RCC 7860 (cell line): ENCODE measurements around the gene UBASH3A.

Source experiments
- DNase-seq: peaks from one replicate; pipeline ENCODE4 v3.0.0-alpha.2; 2015; ENCODE audit warnings: low spot score
- FAIRE-seq: peaks from 2 replicates; lab custom pipeline; 2012; peaks lifted over from hg19 to GRCh38; lab: Jason Lieb, UNC

Gene UBASH3A

DNA sequence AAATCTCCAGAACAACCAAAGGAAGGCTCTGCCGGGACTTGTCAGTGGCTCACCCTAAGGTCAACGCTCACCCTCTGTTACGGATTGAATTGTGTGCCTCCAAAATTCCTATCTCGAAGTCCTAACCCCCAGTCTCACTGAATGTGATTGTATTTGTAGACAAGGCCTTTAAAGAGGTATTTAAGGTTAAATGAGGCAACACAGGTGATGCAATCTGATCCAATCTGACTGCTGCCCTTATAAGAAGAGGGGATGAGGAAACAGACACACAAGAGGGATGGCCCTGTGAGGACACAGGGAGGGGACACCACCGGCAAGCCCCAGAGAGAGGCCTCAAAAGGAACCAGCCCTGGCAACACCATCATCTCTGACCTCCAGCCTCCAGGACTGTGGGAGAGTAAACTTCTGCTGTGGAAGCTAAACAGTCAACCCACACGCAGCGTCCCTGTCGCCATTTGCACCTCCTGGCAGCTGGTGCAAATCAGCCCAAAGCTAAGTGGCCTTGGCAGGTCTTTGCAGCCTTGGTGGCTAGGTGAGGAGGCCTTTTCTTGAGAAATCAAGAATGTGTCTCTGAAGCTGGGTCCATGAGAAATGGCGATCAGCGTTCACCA lies 24.2 kb downstream of the UBASH3A start:
- FAIRE-seq (no peak), DNase-seq (no peak)

- FAIRE-seq, result no peak
- DNase-seq, result no peak
Measured at GRCh38 chr21:42429021-42429420, 25.3 kb downstream of the UBASH3A start.

DNA sequence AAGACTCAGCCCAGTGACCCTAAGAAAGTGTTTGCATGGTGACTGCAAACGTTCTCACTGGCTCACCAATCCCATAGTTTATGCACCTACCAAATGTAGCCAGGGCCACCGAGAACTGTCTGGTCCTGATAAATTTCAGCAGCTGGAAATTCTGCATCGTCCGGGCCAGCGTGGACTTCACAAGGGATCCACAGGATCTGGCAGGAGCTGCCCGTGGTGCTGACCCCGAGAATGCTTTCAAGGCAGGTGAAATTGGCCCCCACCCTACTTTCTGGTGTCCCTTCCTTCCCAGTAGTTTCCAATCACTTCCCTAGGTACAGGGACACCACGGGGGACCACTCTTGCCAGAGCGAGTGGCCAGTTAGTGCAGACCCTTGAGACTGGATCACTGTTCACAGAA lies 26.2 kb downstream of the UBASH3A start:
- FAIRE-seq, result no peak
- no peak for DNase-seq

DNA sequence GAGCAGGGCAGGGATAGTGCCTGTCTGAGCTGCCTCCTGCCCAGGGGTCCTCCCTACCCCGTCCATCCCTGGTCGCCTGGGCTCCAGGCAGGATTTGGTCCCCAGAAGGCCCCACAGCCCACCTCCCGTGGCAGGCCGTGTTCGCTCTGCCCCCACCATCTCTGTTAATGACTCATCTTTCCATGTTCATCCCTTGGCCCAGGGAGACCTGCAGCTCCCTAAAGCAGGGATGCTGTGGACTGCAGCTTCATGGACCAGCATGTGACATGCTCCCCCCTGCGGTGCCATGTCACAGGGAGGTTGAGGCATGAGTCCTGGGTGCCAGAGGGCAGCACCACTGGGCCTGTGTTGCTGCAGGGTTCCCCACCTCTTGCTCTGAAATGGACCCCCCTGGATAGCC lies 26.8 kb downstream of the UBASH3A start:
- FAIRE-seq (no peak), DNase-seq (no peak)

DNA sequence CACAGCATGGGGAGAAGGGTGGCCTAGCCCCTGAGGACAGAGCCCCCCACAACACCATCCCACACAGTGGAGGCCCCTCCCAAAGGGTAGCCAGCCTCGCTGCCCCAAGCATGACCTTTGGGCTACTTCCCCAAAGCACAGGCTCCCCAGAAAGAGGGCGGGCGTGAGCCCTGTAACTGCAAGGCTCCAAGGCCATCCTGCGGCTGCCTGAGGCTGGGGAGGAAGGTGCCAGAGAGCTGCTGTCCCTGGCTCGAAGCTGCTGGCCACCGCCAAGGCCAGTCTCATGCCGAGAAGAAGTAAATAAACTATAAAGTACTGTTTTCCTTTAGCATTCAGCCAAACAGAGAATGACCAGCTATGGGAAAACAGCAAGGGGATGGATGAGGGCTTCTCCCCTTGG lies 27.5 kb downstream of the UBASH3A start:
- FAIRE-seq (no peak), DNase-seq (no peak)

- FAIRE-seq (no peak), DNase-seq (no peak)
Measured at GRCh38 chr21:42432695-42433094, 29.0 kb downstream of the UBASH3A start.

DNA sequence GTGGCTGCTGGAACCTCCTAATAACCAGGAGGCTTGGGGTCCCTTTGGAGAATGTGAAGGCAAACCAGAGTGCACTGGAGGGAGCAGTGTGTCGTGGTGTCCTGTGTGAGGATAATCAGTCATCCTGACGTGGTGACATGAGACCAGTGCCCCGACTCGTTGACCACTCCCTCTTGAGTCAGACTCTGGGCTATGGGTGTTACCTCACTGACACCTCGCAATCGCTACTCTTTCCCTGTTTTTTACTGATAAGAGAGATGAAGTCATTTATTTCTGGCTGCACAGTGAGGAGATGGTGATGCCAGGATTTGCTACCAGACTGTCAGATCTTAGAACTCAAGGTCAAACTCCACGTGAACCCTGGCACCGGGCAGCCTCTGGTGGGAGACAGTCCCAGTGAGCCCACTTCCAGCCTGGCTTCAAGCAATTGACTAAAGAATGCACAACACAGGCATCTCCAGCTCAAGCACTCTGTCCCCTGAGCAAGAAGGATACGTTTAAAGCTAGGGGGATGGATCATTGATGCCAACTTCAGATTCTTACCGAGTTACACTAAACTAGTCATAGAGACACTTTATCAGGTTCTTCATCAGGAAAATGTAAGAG lies 30.3 kb downstream of the UBASH3A start:
- no peak for DNase-seq
- no peak for FAIRE-seq

- DNase-seq, result no peak
- no peak for FAIRE-seq
Measured at GRCh38 chr21:42434884-42435283, 31.2 kb downstream of the UBASH3A start.

GRCh38 chr21:42435401-42435800 lies 31.7 kb downstream of the UBASH3A start:
- no peak for DNase-seq
- FAIRE-seq, result peak; percentile 40

- FAIRE-seq, result no peak
- no peak for DNase-seq
Measured at GRCh38 chr21:42435833-42436232, 32.1 kb downstream of the UBASH3A start.

GRCh38 chr21:42436914-42437313 lies 33.2 kb downstream of the UBASH3A start:
- DNase-seq (no peak), FAIRE-seq (no peak)

GRCh38 chr21:42437786-42438185 lies 34.1 kb downstream of the UBASH3A start:
- FAIRE-seq (no peak), DNase-seq (no peak)

GRCh38 chr21:42438316-42439205 lies 34.9 kb downstream of the UBASH3A start:
- FAIRE-seq (no peak), DNase-seq (no peak)

GRCh38 chr21:42439284-42440186 lies 35.8 kb downstream of the UBASH3A start:
- DNase-seq (no peak), FAIRE-seq (no peak)

DNA sequence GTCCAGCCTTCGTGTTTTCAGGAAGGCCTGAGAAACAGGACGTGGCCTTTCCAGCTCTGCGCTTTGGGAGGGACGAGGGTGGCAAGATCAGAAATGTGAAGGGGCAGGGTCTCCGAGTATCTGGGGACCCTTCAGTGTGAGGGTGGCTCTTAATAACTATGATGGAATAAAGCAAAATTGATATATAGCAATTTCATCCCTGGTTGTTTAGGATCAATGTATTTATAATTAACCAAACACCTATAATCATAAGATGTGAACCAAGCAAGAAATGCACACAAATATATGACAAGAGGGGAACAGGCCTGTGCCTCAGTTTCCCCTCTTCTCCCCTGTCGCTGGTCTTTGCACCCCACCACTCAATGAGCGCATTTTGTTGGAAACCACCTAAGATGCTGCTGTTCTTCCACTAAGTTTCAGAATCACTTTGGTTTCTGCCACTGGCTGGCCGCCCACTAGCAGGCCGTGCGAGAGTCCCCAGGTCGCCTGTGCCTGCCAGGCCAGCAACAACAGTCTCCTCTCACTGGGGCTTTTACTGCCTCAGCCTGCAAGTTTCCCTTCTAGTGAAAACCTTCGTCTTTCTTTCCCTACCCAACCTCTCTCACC lies 36.6 kb downstream of the UBASH3A start:
- DNase-seq (no peak), FAIRE-seq (no peak)

DNA sequence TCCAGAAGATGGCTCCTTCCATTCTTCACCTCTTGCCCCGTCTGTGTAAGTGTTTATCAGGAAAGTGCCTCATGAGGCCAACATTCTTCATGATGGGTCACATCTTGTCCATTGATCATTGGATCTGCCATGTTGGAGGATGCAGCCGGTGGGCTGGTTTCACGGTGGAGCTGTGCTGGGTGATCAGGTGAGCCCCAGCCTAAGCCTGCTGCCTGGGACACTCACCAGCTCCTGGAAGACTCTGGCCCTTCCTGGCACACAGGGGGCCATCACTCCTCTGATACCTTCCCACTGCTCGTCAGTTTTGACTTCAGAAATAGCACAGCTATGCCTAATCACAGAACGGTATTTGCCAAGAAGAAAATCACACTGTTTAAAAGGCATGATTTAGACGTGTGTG lies 38.3 kb downstream of the UBASH3A start:
- FAIRE-seq, result no peak
- no peak for DNase-seq

GRCh38 chr21:42443181-42443785 lies 39.6 kb downstream of the UBASH3A start:
- DNase-seq (no peak), FAIRE-seq (no peak)

- no peak for FAIRE-seq
Measured at GRCh38 chr21:42443876-42444744, 40.4 kb downstream of the UBASH3A start.

GRCh38 chr21:42444745-42445059 lies 41.0 kb downstream of the UBASH3A start:
- DNase-seq (no peak), FAIRE-seq (no peak)

More at GRCh38 chr21:42443876-42444744, 40.4 kb downstream of the UBASH3A start:
- no peak for DNase-seq
